Tibial nerve (tissue), 4 donors: Measurements from ENCODE around the gene CHRNG.

Experiments used
- CTCF ChIP-seq, 5 experiments: fragments of 200-600 bp in 3 of 5; fragments of 450-650 bp in 2 of 5; sonication (generic) in 3 of 5; IDR thresholded peaks; one replicate each; pipeline ENCODE4 v1.5.1; 2016 to 2019; ENCODE audit warnings: antibody characterized with exemption in 5 of 5, mild to moderate bottlenecking in 3 of 5, moderate library complexity in 2 of 5
- EP300 ChIP-seq, 2 donors: sonication (generic); formaldehyde crosslinking; IDR thresholded peaks; one replicate each; pipeline ENCODE4 v1.6.1; 2017; ENCODE audit warnings: antibody characterized with exemption in 2 of 2, mild to moderate bottlenecking in 1 of 2
- POLR2A ChIP-seq, 2 donors: fragments of 450-650 bp; IDR thresholded peaks; one replicate each; pipeline ENCODE4 v1.6.1; 2017; ENCODE audit warnings: antibody characterized with exemption in 2 of 2, mild to moderate bottlenecking in 2 of 2, moderate library complexity in 2 of 2

GRCh38 chr2:232580648-232580981 lies 41.1 kb downstream of the CHRNG start:
- TF ChIP-seq CTCF (IDR thresholded peaks at IDR 0.05) = no peak
- TF ChIP-seq POLR2A (IDR thresholded peaks at IDR 0.05) = no peak
- no peak for TF ChIP-seq EP300 (IDR thresholded peaks at IDR 0.05)
